SIG-M5 (cell line): ENCODE measurements around the gene AFG1L.
"Not testable (repeated sequence)": the region's sequence is repeated elsewhere in the genome, so short reads cannot be mapped to it uniquely, and the experiment has no call there.

Experiments used
- DNase-seq: peaks from one replicate; lab custom pipeline; 2025; lab: John Stamatoyannopoulos, UW

AFG1L gene

DNA sequence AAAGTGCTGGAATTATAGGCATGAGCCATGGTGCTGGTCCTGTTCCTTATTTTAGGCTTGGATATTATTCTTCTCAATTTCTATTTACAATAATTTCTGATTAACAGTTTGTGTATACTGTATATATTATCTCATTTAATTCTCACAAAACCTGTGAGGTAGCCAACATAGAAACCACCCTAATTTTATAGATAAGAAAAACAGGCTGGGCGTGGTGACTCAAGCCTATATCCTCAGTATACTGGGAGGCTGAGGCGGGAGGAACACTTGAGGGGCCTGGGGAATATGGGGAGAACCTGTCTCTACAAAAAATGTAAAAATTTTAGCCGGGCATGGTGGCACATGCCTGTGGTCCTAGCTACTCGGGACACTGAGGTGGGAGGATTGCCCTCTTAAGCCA is 3.8 kb upstream of the AFG1L start:
- DNase-seq, result no peak

DNA sequence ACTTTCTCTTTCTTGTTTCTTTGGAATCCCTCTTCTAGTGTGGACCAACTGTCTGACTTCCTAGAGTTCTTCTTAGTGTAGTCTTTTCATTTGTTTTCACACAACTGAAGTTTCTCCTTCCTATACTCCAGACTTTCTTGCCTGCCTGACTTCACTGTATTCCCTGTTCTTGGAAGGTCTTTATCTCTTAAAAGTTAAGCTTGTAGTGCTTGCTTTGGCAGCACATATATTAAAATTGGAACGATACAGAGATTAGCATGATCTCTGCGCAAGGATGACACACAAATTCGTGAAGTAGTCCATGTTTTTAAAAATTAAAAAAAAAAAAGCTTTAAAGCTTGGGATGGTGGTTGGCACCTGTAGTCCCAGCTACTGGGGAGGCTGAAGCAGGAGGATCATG is 2.3 kb upstream of the AFG1L start:
- not testable (repeated sequence) for DNase-seq

DNA sequence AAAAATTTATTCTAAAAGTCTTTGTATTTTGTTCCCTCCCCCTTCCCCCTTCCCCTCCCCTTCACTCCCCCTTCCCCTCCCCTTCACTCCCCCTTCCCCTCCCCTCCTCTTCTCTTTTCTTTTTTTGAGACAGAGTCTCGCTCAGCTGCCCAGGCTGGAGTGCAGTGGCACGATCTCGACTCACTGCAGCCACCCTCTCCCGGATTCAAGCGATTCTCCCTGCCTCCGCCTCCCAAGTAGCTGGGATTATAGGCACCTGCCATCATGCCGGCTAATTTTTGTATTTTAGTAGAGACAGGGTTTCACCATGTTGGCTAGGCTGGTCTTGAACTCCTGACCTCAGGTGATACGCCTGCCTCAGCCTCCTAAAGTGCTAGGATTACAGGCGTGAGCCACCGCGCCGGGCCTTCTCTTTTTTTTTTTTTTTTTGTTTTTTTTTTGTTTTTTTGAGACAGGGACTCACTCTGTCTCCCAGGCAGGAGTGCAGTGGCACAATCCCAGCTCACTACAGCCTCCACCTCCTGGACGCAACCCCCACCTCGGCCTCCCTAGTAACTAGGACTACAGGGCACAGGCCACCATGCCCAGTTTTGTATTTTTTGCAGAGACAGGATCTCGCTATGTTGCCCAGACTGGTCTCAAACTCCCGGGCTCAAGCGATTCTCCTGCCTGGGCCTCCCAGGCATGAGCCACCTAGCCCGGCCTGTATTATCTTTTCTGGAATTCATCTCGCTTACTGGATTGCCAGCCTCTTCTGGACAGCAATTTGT is 1.1 kb upstream of the AFG1L start:
- DNase-seq, result no peak

DNA sequence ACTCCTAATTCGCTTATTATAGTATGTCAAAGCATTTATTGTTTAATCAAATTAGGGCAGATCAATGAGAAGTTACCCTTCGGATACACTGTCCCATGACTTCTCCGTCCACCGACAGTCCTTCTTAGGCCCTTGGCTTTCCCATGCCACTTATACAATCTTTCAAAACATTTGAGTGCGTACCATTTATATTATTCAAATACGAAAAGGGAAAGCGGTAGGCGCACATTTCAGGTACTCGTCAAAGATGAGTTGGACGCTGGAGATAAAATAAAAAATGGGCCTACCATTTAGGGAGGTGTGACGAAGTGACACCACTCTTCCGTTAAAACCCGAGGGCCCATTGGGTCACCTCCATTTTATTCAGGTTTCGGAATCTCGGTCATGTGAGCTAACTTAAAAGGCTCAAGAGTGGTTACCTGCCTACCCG is 542 bp upstream of the AFG1L start:
- DNase-seq, result no peak

DNA sequence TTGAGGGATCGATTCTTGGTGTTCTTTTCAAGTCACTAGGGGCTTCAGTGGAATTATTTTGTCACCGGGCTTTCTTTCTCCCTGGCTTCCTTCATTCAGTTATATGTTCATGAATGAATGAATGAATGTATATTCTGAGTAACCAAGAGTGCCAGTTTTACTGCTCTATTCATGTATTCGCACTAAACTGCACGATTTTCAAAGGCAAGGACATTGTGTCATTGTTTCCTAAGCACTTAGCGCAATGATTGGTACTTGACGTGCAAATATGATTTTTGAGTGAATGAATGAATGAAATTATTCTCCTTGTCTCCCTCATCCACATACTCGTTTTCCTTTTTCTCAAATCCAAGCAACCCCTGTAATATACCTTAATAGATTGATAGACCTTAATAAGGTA is 822 bp downstream of the AFG1L start:
- DNase-seq, result no peak

DNA sequence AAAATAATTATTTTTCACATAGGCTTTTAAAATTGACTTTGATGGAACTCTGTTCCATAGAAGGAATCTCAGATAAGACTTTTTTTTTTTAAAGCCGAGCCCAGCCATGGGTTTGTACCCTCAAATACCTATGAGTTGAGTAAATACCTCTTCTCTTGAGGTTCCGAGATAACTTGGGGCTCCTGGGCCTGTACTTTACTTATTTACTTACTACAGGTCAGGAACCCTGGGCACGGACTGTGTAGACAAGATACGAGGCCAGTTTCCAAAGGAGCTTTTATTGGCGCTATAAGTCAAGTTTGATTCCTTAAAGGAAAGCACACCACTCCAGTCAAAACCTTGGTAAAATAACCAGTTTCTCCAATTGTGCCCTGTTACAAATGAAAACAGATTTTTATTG is 7.5 kb downstream of the AFG1L start:
- no peak for DNase-seq

DNA sequence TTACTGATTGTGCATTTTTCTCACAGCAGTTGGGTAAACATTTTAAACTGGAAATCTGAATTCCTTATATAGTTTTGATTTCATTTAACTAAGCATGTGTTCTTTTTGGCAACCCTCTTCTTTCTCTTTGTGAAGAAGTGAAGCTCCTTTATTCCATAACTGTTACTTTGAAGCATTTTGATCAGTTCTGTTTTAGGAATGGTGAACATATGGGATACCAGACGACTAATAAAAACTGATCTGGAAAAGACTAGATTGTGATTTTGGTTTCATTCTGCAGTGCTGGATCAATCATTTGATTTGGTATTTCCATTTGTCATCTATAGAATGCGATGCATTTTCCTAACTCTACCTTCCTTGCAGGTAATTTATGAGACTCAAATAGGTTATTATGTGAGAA is 9.8 kb downstream of the AFG1L start:
- DNase-seq, result no peak

DNA sequence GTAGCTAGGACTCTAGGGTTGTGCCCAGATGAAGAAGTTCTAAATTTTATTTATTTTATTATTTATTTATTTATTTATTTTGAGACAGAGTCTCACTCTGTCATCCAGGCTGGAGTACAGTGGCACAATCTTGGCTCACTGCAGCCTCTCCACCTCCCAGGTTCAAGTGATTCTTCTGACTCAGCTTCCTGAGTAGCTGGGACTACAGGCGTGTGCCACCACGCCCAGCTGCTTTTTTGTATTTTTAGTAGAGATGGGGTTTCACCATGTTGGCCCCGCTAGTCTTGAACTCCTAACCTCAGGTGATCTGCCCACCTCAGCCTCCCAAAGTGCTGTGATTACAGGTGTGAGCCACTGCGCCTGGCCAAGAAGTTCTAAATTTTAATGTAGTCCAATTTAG is 13.8 kb downstream of the AFG1L start:
- not testable (repeated sequence) for DNase-seq

DNA sequence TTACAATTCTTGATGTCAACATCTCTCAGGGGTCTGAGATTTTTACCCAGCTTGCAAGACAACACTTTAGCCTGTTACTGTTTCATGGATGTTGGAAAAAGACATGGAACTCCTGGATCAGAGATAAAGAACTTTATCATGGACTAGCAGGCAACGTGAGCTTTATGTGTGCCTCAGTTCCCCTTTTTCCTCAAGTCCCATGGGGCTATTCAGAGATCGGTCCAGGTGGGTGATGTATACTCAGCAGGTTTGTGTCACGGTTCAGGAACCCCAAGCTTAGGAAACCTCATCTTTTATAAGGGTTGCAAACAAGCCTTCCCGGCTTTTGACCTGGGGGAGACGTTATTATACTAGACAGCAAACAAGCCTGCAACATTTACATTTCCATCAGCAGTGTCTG is 15.0 kb downstream of the AFG1L start:
- DNase-seq, result no peak

DNA sequence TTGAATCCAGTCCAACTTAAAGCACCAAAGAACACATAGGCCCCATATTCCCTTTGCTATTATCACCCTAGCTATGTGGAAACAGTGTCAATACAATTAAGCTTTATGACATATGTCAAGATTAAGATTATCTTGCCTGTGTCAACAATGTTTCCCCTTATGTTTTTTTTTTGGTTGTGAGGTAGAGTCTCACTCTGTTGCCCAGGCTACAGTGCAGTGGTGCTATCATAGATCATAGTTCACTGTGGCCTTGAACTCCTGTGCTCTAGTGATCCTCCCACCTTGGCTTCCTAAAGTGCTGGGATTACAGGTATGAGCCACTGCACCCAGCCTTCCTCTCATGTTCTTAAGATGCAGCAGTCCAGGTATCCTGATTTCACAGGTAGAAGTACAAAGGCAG is 17.8 kb downstream of the AFG1L start:
- no peak for DNase-seq

DNA sequence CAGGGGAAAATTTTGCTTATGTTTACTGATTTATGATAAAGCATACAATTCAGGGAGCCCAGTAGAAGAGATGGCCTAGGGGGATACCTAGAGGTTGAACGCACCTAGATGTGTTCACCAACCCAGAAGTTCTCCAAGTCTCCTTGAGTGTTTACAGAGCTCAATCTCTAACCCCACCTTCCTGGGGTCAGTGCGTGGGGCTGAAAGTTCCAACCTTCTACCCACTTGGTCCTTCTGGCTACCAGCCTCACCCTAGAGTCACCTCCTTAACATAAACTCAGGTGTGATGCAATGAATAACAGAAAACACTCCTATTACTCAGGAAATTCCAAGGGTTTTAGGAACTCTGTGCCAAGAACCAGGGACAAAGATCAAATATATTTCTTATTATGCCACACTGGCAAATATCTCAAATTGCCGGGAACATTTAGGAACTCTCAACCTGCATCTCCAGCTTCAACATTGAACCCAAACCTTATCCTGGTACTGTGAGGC is 26.4 kb downstream of the AFG1L start:
- DNase-seq, result no peak

DNA sequence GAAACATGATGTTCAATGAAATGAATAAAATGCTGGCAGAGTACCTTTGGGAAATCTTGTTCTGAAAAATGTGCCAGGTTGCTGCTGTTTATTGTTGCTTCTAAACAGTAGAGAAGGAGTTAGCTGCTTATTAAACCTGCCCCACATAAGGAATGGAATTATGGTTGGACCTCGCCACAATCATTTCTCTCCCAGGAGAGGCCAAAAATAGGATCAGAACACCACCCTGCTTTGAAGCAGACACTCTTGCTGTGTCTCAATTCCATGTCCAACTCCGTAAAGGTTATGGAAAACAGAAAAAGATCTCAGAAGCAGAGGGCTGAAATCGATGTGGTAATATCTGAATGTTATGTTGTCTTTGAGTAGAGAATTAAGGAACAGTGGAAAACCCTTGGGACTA is 27.9 kb downstream of the AFG1L start:
- no peak for DNase-seq

DNA sequence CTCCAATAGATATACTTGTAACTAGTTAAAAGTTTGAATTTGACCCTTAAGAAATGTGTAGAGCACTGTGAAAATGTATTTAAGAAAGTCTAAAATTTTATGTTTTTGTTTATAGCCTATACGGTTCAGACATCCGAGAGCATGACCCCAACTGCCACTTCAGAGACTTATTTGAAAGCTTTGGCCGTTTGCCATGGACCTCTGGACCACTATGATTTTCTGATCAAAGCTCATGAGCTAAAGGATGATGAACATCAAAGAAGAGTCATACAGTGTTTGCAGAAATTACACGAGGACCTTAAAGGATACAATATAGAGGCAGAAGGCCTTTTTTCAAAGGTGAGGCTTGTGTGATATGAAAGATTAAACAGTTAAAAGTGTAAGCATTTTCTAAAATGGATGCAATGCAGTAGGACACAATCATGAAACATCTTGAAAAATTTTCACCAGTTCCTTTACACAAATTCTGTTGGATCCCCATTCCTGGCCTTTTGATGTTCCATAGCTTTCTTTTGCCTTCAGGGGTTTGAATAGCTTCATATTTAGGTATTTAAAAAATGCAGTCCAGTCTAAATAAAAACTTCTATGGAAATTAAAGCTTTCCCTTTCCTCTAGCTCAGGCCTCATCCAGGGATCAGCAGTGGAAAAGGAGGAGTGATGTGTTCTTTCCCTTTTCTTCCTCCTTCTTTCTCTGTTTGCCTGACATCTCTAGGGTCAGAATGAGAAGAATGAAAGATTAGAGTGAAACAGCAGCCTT is 29.0 kb downstream of the AFG1L start:
- no peak for DNase-seq

DNA sequence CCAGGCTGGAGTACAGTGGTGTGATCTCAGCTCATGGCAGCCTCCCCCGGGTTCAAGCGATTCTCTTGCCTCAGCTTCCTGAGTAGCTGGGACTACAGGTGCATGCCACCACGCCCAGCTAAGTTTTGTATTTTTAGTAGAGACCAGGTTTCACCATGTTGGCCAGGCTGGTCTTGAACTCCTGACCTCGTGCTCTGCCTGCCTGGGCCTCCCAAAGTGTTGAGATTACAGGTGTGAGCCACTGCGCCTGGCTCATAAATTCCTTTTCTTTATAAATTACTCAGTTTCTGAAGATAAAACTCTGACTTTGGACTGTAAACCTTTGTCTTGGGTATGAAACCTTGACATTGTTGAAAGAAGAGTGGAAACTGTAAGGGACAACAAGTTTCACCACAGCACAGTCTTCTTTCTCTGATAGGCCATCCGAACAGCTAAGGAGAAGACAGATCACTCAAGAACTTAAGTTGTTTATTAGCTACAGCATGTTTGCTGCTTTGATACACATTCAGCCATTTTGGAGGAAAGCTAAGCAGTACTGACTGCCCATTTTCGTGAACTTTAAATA is 35.4 kb downstream of the AFG1L start:
- DNase-seq, result not testable (repeated sequence)

DNA sequence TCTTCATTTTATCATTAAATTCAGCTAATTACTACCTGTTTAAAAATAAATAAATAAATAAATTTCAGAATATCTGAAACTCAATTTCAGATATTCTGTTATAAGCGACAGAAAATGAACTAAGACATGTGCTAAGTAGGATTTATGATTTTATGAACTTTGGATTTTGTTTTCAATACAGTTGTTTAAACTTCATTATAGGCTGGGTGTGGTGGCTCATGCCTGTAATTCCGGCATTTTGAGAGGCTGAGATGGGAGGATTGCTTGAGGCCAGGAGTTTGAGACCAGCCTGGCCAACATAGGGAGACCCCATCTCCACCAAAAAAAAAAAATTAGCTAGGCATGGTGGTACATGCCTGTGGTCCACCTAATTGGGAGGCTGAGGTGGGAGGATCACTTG is 36.0 kb downstream of the AFG1L start:
- DNase-seq, result no peak

DNA sequence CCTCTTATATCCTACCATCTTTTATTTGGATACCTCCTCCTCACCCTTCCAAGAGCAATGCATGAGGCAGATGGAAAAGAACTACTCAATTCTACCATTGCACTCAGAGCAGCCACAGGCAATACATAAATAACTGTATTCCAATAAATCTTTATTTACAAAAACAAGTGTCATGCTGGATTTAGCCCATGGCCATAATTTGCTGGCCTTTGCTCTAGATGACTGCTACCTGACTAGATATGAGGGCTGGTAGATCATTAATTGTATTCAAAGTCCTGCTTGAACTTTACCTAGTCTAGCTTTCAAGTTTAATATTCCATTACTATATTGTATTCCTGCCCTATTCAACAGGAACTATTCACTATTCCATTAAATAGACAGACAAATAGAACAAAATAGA is 37.1 kb downstream of the AFG1L start:
- DNase-seq, result no peak

DNA sequence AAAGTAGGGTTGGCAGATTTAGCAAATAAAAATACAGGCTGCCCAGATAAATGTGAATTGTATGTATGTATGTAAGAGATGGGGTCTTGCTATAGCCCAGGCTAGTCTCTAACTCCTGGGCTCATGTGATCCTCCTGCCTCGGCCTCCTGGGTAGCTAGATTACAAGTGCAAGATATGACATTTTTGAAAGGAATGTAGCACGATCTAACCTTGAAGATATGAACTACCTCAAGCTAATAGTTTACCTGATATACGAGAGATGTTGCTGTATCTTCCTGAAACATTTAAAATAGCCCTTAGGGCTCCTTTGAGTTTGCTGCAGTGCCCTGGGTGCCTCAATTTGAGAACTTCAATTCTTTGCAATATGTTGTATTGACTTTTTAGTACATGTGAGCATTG is 42.1 kb downstream of the AFG1L start:
- no peak for DNase-seq

DNA sequence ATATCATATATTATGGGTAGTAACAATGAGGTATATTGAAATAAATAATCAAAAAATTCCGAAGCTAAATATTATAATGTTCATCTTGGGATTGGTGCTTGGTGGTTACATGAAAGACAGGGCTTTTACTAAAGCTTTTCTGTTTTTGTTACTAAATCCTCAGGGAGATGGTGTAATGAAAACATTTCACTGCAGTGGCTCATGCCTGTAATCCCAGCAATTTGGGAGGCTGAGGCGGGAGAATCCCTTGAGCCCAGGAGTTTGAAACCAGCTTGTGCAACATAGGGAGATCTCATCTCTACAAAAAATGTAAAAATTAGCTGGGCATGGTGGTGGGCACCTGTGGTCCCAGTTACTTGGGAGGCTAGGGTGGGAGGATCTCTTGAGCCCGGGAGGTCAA is 42.9 kb downstream of the AFG1L start:
- DNase-seq, result no peak

DNA sequence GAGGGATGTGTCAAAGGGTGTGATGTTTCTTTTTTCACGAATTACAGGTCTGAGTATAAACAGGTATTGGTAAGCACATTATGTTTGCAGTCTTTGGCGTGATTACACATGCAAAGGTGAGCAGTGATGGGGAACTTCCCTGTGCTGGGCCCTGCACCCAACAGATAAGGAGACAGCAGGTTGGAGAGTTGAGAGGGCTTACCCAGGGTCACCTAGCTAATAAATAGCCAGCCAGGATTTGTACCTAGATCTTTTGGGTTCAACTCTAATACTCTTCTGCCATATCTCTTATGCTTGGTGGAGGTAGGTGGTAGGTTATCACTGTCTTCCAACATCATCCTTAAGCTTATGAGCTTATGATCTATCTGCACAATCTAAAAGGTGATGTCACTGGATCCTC is 46.5 kb downstream of the AFG1L start:
- DNase-seq, result no peak

DNA sequence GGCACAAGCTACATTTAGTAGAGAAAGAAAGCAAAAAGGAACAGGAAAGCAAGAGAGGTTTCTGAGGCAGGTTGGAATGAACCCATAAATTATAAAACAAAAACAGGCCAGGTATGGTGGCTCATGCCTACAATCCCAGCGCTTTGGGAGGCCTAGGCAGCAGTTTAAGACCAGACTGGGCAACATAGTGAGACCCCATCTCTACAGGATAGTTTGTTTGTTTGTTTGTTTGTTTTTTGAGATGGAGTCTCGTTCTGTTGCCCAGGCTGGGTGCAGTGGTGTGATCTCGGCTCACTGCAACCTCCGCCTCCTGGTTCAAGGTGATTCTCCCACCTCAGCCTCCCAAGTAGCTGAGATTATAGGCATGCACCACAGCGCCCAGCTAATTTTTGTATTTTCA is 49.0 kb downstream of the AFG1L start:
- no peak for DNase-seq

DNA sequence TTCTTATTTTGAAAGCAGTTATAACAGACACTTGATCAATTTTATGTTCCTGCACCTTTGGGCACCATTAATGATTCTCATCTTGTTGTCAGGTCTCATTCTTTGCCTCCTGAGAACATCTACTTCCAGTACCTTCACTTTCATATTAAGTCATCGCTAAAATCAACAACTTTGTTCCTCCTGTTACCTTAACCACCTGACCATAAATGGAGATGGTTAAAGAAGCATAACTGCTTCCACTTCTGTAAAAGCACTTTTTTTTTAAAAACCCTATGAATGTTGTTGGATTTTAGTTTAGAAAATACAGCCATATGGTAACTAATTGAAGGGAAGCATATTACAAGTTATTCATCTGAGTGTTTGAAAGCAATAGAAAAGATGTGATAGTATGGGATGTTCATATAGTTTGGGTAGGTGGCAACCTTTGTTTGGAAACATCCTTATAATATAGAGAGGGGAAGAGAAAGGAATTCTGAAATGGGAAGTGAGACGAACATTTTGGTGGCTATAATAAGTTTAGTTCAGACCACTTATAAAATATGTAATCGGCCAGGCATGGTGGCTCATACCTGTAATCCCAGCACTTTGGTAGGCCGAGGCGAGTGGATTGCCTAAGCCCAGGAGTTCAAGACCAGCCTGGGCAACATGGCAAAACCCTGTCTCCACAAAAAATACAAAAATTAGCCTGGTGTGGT is 53.9 kb downstream of the AFG1L start:
- DNase-seq, result no peak

DNA sequence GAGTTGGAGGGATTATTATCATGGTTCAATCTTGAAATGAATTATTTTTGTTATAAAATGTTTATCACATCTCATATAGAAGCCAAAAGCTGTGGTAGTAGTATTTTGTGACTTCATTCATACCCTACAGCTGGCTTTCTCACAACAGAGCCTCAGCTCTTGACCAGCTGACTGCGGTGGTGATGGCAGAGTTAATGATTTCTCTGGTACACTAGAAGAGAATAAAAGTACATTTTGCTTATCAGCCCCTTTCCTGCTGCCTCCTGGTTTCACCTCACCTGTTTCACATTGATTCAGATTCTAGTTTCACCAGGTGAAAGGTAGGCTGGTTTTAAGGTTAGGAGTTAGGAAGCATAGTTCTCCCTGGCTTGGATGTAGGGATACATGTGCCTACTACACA is 55.7 kb downstream of the AFG1L start:
- no peak for DNase-seq

DNA sequence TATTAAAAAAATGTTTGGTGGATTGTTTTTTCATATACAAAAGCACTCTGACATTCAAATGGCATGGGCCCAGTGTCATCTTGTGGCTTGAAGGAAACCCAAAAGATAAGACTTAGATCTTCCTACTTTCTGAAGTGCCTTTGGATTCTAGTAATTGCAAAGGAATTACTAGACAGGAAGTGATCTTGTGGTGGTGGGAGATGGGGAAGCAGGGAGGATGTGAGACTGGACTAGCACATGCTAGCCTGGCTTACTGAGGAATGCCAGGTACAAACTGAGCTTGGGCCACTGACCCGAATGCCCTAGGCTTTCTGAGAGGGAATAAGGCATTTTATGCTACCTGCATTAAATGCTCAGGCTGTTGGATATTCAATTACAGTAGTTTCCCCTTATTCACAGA is 59.0 kb downstream of the AFG1L start:
- DNase-seq, result no peak
